Vagina (tissue), 2 donors: ENCODE measurements around the gene FOXN1. TPM values are rescaled to one million over a fixed set of nuclear protein-coding genes. Genes with fewer than 3 reads are reported as not detected.

ENCODE experiments used
- DNase-seq, 2 donors: peaks; one replicate each; pipeline ENCODE4 v3.0.0-alpha.2; 2017; ENCODE audit errors: extremely low spot score in 2 of 2
- H3K27ac ChIP-seq: fragments of 200-600 bp; sonication (generic); one replicate; pipeline ENCODE4 v1.5.1; 2019
- H3K27me3 ChIP-seq: fragments of 200-600 bp; sonication (generic); one replicate; pipeline ENCODE4 v1.5.1; 2019
- H3K36me3 ChIP-seq, 2 donors: fragments of 200-600 bp; sonication (generic); one replicate each; pipeline ENCODE4 v1.5.1; 2017 to 2019
- H3K4me1 ChIP-seq: fragments of 200-600 bp; sonication (generic); one replicate; pipeline ENCODE4 v1.5.1; 2019
- H3K4me3 ChIP-seq, 2 donors: fragments of 200-600 bp; sonication (generic); 1 replicate in 1 of 2; 2 replicates in 1 of 2; pipeline ENCODE4 v1.5.1; 2016 to 2019
- H3K9me3 ChIP-seq: fragments of 200-600 bp; sonication (generic); one replicate; pipeline ENCODE4 v1.5.1; 2019
- CTCF ChIP-seq, 3 experiments: fragments of 450-650 bp in 2 of 3; fragments of 200-600 bp in 1 of 3; sonication (generic) in 1 of 3; IDR thresholded peaks; one replicate each; pipeline ENCODE4 v1.5.1; 2017 to 2019; ENCODE audit warnings: antibody characterized with exemption in 3 of 3, mild to moderate bottlenecking in 2 of 3, moderate library complexity in 2 of 3
- POLR2A ChIP-seq, 2 donors: fragments of 450-650 bp; IDR thresholded peaks; one replicate each; pipeline ENCODE4 v1.6.1; 2017; ENCODE audit warnings: antibody characterized with exemption in 2 of 2, mild to moderate bottlenecking in 2 of 2, moderate library complexity in 2 of 2
- POLR2AphosphoS5 ChIP-seq, 2 donors: sonication (generic); formaldehyde crosslinking; IDR thresholded peaks; one replicate each; pipeline ENCODE4 v1.9.0; 2017; ENCODE audit warnings: antibody characterized with exemption in 2 of 2, mild to moderate bottlenecking in 2 of 2, low read depth in 1 of 2; ENCODE audit not compliant: insufficient read depth in 1 of 2
- intact Hi-C: fragments of 100-400 bp; cut with DNase I; formaldehyde crosslinking; loops from one replicate; pipeline ENCODE4 v1.15.1; 2023
- total RNA-seq: library from RNA; depleted of rRNA; stranded (reverse); fragments of >200 nt; gene quantifications from one replicate; pipeline ENCODE4 v1.2.3, GENCODE V29; 2016

Gene FOXN1
- total RNA-seq, 1 donor from 2014 or later: 3.4 TPM

- TF ChIP-seq POLR2A (IDR thresholded peaks at IDR 0.05) (no peak), POLR2AphosphoS5 (IDR thresholded peaks at IDR 0.05; ENCODE audit: insufficient read depth in 1 of 2, low read depth in 1 of 2) (no peak), CTCF (IDR thresholded peaks at IDR 0.05) (no peak)
- DNase-seq: no peak
- no peaks in the 10 kb centered on the region for H3K4me1 ChIP-seq
- no peaks in the 10 kb centered on the region for H3K9me3 ChIP-seq
- H3K27ac ChIP-seq: no peak overlapping the region
- intact Hi-C loops: no loop called here
- H3K4me3 ChIP-seq: no peak overlapping the region
- H3K36me3 ChIP-seq: no peaks in the 10 kb centered on the region
- no peaks in the 10 kb centered on the region for H3K27me3 ChIP-seq
Measured at GRCh38 chr17:28470266-28470913, 35.8 kb upstream of the FOXN1 start.

- Histone ChIP-seq H3K4me3 (no peak overlapping the region), H3K9me3 (no peaks in the 10 kb centered on the region), H3K27me3 (no peaks in the 10 kb centered on the region), H3K27ac (no peak overlapping the region), H3K36me3 (no peaks in the 10 kb centered on the region), H3K4me1 (no peaks in the 10 kb centered on the region)
- TF ChIP-seq CTCF (IDR thresholded peaks at IDR 0.05): no peak
- no peak for TF ChIP-seq POLR2AphosphoS5 (IDR thresholded peaks at IDR 0.05; ENCODE audit: insufficient read depth in 1 of 2, low read depth in 1 of 2)
- no peak for TF ChIP-seq POLR2A (IDR thresholded peaks at IDR 0.05)
- intact Hi-C loops: no loop called here
- DNase-seq: no peak
Measured at GRCh38 chr17:28470914-28471366, 35.2 kb upstream of the FOXN1 start.

- Histone ChIP-seq H3K36me3 (no peaks in the 10 kb centered on the region), H3K27ac (no peak overlapping the region), H3K9me3 (no peaks in the 10 kb centered on the region), H3K4me3 (no peak overlapping the region), H3K27me3 (no peaks in the 10 kb centered on the region), H3K4me1 (no peaks in the 10 kb centered on the region)
- DNase-seq: no peak
- intact Hi-C loops: no loop called here
- TF ChIP-seq POLR2A (IDR thresholded peaks at IDR 0.05) (no peak), CTCF (IDR thresholded peaks at IDR 0.05) (no peak), POLR2AphosphoS5 (IDR thresholded peaks at IDR 0.05; ENCODE audit: insufficient read depth in 1 of 2, low read depth in 1 of 2) (no peak)
Measured at GRCh38 chr17:28471531-28472342, 34.4 kb upstream of the FOXN1 start.

GRCh38 chr17:28472871-28473497 is 33.2 kb upstream of the FOXN1 start:
- no peaks in the 10 kb centered on the region for H3K36me3 ChIP-seq
- H3K9me3 ChIP-seq: no peaks in the 10 kb centered on the region
- no peaks in the 10 kb centered on the region for H3K27me3 ChIP-seq
- H3K4me3 ChIP-seq: no peak overlapping the region
- DNase-seq: no peak
- no peaks in the 10 kb centered on the region for H3K4me1 ChIP-seq
- TF ChIP-seq POLR2A (IDR thresholded peaks at IDR 0.05): no peak
- TF ChIP-seq POLR2AphosphoS5 (IDR thresholded peaks at IDR 0.05; ENCODE audit: insufficient read depth in 1 of 2, low read depth in 1 of 2): no peak
- TF ChIP-seq CTCF (IDR thresholded peaks at IDR 0.05): no peak
- intact Hi-C loops: no loop called here
- H3K27ac ChIP-seq: no peak overlapping the region
